KBM-7 (cell line): ENCODE measurements around the gene KCND1.

Experiments
- DNase-seq: peaks from one replicate; pipeline ENCODE4 v3.0.0-alpha.2; 2015
- in situ Hi-C: fragments of 300-500 bp; cut with MboI; formaldehyde crosslinking; loops from 2 replicates; pipeline ENCODE4 v1.14.3; 2020; ENCODE audit warnings: low sequenced_read_pairs, low pct_unique_long_range_greater_than_20kb, mixed read lengths

Gene KCND1

GRCh38 chrX:48918301-48918642 is 53.4 kb downstream of the KCND1 start:
- in situ Hi-C loops, result no loop called here
- no peak for DNase-seq

DNA sequence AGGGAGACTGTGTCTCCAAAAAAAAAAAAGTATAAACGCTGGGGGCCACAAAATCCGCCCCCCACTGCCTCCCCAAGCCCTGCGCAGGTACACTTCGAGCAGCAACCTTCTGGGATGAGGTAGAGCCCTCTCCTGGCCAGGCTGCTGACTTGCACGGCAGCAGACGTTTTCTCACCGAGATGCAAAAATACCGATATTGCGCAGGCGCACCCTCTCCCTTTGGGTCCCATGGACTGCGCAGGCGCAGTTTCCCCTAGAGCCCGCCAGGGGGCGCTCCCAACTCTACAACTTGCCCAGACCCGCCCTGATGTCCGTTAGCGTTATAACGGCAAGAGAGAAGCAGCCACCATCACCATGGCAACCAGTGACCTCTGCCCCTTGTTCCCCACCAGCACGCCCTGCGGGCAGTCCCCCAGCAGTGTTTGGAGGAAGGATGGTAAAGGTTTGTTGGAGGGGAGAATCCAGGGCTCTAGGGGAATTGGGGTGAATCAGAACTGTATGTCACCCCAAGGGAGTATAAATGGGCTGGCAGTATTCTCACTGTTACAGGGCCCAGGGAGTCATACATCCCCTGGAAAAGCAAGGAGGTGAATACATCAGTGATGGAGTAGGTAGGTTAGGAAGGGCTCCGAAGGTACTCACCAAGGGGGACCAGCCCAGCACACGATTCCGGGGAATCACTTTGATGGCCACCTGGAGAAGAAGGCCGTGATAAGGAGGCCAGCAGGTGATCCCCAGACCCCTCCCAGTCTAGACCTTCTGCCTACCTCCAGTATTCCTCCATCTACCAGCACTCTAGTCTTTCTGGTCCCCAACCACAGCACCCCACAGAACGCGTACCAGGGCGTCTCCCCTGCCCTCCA is 54.3 kb downstream of the KCND1 start:
- DNase-seq, result peak; percentile 99
- in situ Hi-C loops, result no loop called here

DNA sequence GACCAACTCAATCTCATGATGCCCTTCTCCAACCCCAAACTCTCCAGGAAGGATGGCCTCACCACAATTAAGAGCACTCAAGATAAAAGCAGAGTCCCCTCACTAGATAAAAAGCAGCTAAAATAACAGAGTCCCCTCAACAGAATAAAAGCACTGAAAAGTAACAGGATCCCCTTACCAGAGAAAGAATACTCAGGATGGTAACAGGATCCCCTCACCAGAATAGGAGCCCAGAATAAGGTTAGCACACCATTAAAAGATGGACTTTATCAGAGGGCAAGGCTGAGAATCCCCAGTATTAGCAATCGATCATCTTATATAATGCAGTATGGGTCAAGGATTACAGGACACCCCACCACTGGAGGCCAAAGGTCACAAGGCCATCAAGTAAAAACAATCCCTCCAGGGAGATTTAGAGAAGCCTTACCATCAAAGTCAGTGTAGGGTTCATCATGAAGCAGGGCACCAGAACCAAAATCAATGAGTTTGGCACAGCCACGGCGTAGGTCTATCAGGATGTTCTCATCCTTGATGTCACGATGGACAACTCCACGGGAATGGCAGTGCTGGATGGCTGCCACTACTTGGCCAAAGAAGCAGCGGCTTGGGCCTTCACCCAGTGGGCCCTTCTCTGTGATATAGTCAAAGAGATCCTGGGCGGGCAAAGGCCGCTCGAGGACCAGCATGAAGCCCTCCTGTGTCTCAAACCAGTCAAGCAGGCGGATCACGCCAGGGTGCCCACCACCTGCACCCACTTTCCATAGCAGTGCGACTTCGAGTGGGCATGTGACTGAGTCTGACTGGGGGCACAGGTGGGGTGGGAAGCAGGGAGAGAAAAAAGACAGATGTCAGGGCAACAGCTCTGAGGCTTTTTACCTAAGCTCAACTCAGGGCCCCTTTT is 56.8 kb downstream of the KCND1 start:
- DNase-seq, result no peak
- in situ Hi-C loops, result no loop called here

- DNase-seq, result no peak
- in situ Hi-C loops, result no loop called here
Observed at GRCh38 chrX:48913605-48914366, 57.9 kb downstream of the KCND1 start.

DNA sequence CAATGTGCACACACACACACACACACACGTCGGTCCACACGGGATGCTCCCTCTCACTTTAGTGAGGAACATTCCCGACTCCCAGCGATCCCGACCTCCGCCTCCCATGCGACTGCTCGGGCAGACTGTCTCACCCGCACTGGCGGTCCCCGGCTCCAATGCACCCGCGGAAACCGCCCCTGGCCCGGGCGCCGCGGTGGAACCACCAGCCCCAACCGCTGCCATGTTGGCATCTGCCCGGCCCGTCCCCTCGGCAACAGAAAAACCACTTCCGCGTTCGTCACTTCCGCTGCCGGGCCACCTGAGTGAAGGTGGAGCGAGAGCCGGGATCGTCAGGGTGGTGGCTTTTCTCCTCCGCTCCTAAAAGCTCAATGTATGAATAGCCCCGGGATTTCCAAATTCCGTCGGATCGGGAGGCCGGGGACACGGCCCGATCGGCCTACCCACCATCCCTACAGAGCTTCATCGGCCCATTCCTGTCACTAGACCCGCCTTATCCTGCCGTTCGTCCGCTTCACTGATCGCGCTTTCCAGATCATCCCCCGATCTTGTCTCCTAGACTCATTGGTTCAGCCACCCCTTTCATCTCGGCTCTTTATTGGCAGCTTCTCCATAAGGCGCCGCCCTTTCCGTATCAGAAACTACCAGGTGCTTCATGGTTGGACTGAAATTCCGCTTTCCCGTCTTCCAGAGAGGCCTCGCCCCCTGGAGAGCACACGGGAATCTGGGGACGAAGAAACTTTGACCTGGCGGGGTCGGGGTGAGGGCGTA is 60.0 kb downstream of the KCND1 start, which contains the start of gene SLC35A2:
Gene SLC35A2 (minus strand): TSS at position 235 of the 771 bp plus-strand sequence. CDS start 10 bp downstream, at position 225.
- DNase-seq, result peak; percentile 92
- in situ Hi-C loops, result no loop called here
